SK-N-MC (cell line): ENCODE measurements around the gene COL13A1.

Experiments used
- EZH2 ChIP-seq: fragments of 200-600 bp; sonication (generic); IDR thresholded peaks from one replicate; pipeline ENCODE4 v1.6.1; 2017; ENCODE audit warnings: antibody characterized with exemption
- POLR2AphosphoS5 ChIP-seq: IDR thresholded peaks from 2 replicates; pipeline ENCODE4 v1.6.1; 2012; ENCODE audit warnings: mild to moderate bottlenecking, low read depth, low read length, borderline replicate concordance

GRCh38 chr10:69955211-69955805, 153.6 kb downstream of the COL13A1 start:
- TF ChIP-seq EZH2 (no peak), POLR2AphosphoS5 (no peak)
